Suppressor macrophage treated with lipopolysaccharide for 4 hours (primary cell): ENCODE measurements around the gene BICDL1.

Experiments used
- DNase-seq: peaks from one replicate; pipeline ENCODE4 v3.0.0-alpha.2; 2020

Gene BICDL1

DNA sequence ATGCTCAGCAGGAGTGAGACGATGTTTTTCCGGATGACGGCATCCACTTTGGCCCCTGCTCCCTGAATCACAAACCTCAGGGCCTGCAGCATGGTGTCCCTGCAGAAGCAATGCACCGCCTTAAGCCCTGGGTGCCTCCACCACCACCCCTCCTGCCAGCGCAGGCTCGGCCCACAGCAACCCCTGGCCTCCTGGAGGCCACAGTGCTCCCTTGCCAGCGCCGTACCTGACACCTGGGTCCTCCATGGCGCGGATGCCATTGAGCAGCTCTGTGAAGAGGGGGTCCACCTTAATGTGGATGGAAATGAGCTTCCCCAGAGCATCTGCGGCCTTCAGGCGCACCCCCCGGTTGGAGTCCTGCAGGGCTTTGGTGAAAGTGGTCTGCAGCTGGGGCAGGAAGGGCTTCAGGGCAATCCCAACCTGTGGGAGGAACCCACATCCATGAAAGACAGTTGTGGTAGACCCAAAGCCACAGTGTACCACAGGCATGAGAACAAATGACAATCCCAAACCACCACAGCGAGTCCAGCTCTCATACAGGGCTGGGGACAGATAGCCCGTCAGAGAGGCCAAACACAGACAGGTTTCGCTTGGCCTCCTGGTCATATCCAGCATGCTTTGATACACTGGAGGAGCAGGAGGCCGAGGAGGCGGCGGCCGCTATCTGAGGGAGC, 145.4 kb downstream of the BICDL1 start:
- no peak for DNase-seq

DNA sequence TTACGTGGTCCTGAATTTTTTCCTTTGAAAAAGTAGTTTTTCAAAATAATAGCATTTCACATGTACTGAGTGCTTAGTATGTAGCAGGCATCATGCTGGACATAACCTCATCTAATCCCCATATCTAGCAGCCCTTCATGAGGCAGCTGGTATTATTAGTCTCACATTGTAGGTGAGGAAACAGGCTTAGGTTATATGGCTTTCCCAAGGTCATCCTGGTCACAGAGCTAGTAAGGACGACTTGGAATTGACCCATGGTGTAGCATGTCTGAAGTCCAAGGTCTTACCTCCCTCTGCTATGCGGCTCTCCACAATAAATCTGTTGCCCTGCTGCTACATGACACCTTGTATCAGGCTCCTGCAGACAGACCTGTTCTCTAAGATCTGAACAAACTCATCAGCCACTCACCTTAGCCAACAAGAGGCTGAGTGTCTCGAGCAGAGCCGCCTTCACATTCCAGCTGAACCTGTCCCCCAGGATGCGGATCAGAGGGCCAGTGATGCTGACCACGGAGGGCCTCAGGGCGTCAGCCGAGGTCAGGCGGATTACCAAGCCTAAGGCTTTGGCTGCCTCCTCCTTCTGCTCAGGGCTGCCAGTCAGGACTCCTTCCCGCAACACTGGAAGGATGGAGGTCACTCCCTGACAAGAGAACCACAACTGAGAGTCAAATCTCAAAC, 147.2 kb downstream of the BICDL1 start:
- DNase-seq = no peak

- no peak for DNase-seq
Measured at GRCh38 chr12:120137833-120138232, 148.8 kb downstream of the BICDL1 start.

DNA sequence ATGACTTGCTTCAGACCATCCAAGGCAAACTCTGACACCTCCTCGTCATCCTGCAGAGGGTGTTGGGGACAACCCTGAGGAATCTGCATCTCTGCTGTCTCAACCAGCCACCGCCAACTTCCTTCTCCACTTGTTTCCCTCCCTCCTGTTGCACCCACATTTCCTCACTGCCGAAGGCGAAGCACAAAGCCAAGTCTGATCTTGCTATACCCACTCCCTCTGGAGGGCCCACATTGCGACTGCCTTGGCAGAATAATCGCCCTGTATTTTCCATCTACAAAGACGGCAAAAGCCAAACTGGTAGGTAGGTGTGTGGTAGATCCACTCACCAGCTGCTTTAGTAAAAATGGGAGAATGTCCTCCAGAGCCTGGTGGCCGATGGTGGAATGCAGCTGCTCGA, 149.3 kb downstream of the BICDL1 start:
- DNase-seq = no peak

DNA sequence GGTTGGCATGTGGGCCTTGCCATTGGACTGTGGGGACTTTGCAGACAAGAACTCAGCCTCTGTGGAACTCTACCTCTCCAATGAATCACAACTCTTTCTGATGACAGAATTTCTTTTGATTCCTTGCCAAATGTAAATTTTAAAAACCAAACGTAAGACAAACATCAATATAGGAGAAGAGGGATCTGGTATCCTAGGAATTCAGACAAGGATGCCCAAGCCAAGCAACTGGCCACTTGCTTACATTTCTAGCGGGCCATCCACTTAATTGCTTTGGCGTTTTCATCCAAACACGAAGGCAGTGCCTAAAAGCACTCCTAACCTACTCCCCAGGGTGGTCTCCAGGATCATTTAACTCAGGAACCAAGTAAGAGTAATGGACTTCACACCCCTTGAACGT, 150.9 kb downstream of the BICDL1 start:
- DNase-seq = no peak

DNA sequence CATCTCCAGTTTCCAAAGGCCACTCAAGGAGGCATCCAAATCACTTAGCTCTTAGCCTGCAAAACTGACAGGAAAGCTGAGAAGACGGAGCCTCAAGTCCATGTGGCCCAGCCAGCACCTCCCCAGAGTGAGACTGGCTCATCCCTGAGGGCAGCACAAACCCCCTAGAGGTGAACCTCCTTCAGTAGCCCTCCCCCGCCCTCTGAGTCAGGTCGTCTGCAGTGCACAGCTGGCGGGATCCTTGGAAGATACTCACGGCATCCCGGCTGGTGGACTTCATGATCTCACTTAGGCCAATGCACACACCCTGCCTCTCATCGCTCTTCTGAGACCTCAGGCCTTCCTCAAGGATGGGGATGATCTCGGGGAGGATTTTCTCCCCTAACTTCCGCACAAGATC, 151.6 kb downstream of the BICDL1 start:
- no peak for DNase-seq

- DNase-seq = no peak
Measured at GRCh38 chr12:120141336-120141735, 152.3 kb downstream of the BICDL1 start.

DNA sequence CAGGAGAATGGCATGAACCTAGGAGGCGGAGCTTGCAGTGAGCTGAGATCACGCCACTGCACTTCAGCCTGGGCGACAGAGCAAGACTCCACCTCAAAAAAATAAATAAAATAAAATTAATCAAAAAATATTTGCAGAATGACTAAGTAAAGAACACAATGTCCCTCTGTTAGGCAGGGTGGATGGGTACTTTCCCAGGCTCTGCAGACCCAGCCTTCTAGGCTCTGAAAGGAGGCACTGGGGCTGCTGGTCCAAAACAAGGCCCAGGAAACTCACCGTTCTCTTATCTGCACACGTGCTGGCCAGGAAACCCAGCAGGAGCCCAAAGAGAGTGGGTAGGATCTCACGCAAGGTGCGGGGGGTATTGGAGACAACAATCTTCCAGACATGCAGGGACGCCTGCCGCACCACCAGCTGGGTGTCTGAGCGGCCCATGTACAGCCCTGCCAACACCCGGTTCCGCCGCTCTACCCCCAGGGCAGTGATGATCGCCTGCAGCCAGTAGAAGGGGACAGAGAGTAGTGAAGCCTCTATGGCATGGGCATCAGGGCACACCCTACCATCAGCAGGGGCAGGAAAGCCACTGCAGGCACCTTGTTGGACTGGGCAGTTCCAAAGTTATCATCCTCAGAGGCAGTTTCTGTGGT, 153.3 kb downstream of the BICDL1 start:
- DNase-seq = no peak
